AG04450 (cell line): ENCODE measurements around the gene HEY2. TPM values are rescaled to one million over a fixed set of nuclear protein-coding genes. Genes with fewer than 3 reads are reported as not detected.
A peak's percentile ranks its signal among the peaks of the same experiment; 100 is the strongest.

ENCODE experiments used
- CTCF ChIA-PET: fragments of 300-600, 350-600 bp; formaldehyde crosslinking; extraction: SDS; loops from one replicate; lab custom pipeline; 2022; ENCODE audit warnings: antibody characterized with exemption, inconsistent platforms; lab: Charles Lee
- POLR2A ChIA-PET: fragments of 350-600 bp; formaldehyde crosslinking; extraction: SDS; loops from one replicate; lab custom pipeline; 2021; ENCODE audit warnings: antibody characterized with exemption, inconsistent platforms; lab: Yijun Ruan, JAX
- DNase-seq: peaks from one replicate; pipeline ENCODE4 v3.0.0-alpha.2; 2011; ENCODE audit warnings: low read depth, low spot score
- H3K27ac ChIP-seq: one replicate; pipeline ENCODE4 v1.5.1; 2012; ENCODE audit warnings: low read depth, low read length, control low read depth
- H3K27me3 ChIP-seq: one replicate; pipeline ENCODE4 v1.6.0; 2012; ENCODE audit warnings: low read length; ENCODE audit not compliant: control insufficient read depth, insufficient read depth
- H3K4me3 ChIP-seq: 2 replicates; pipeline ENCODE4 v1.5.1; 2011; ENCODE audit warnings: mild to moderate bottlenecking, low read depth, low read length, control low read depth
- H3K9me3 ChIP-seq: 2 replicates; pipeline ENCODE4 v1.5.1; 2012; ENCODE audit warnings: low read length; ENCODE audit not compliant: control insufficient read depth, insufficient read depth
- CTCF ChIP-seq: IDR thresholded peaks from 2 replicates; pipeline ENCODE4 v1.5.1; 2011; ENCODE audit warnings: low read depth, low read length, control low read depth, inconsistent platforms
- polyA plus RNA-seq: library from polyadenylated mRNA; depleted of rRNA; stranded (reverse); fragments of >200 nt; gene quantifications from 2 replicates; pipeline ENCODE4 v1.2.3, GENCODE V29; 2011

The HEY2 gene
- polyA plus RNA-seq, 1 experiment, result not detected

DNA sequence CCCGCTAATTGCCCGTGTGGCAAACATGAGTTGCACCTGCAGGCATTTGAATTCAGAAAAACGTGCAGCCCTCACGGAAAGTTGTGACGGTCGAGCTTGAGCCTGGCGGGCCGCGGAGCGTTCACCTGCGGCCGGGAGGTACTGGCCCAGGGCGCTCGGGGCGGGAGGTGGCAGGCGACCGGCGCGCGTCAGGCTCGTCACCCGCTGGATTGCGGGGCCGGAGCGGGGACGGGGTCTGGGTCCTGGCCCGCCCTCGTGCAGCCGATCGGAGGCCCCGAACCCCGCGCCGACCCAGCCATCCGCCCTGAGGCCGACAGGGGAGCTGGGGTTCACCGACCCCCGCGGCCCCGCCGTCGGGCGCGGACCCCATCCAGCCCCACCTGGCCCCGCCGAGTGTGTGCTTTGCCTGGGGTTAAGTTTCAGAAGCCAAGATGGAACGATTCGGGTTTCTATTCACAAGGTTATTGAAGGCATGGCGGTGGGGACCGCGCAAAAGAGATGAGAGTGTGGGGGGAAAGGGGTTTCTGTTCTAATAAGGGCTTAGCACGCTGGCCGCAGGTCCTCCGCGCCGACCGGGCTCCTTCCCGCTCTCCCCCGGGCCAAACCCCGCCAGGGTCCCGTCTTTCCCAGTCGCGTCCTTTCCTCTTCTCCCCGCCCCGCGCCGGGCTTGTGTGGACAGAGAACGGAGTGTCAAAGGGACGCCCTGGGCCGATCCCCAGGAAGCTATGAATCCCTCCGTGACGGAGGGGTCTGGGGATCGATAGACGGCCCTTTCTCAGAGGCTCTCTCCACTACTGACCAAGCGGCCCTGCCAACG lies 1.6 kb upstream of the HEY2 start:
- POLR2A ChIA-PET, result no interaction called here
- Histone ChIP-seq H3K27ac (no peak overlapping the region), H3K9me3 (no peaks in the 10 kb centered on the region; the same call in 1 of the 2 replicates), H3K4me3 (peak overlapping the region; percentile 8), H3K27me3 (peaks cover 55% of the 10 kb centered on the region)
- CTCF ChIA-PET, result no interaction called here
- no peak for TF ChIP-seq CTCF
- DNase-seq, result no peak

GRCh38 chr6:125748406-125749172 lies 843 bp upstream of the HEY2 start:
- CTCF ChIA-PET, result no interaction called here
- no peak for DNase-seq
- Histone ChIP-seq H3K27ac (no peak overlapping the region), H3K4me3 (peak overlapping the region; percentile 62), H3K27me3 (peaks cover 54% of the 10 kb centered on the region), H3K9me3 (no peaks in the 10 kb centered on the region; the same call in 1 of the 2 replicates)
- POLR2A ChIA-PET, result no interaction called here
- TF ChIP-seq CTCF, result no peak

GRCh38 chr6:125749865-125750691 lies 646 bp downstream of the HEY2 start:
- POLR2A ChIA-PET, result no interaction called here
- CTCF ChIA-PET, result interaction anchor here (1.1 to 2.6 kb wide), 3 partner anchors 10 to 439 kb away, joined by 3 to 27 read pairs (median 17); no protein-coding TSS in a partner anchor
- Histone ChIP-seq H3K4me3 (peak overlapping the region; percentile 59), H3K27me3 (peaks cover 54% of the 10 kb centered on the region), H3K9me3 (no peaks in the 10 kb centered on the region; the same call in 1 of the 2 replicates), H3K27ac (no peak overlapping the region)
- no peak for TF ChIP-seq CTCF
- DNase-seq, result no peak

GRCh38 chr6:125750692-125751333 lies 1.4 kb downstream of the HEY2 start:
- Histone ChIP-seq H3K27ac (no peak overlapping the region), H3K27me3 (peaks cover 52% of the 10 kb centered on the region), H3K9me3 (no peaks in the 10 kb centered on the region; the same call in 1 of the 2 replicates), H3K4me3 (no peak overlapping the region)
- CTCF ChIA-PET, result interaction anchor here (1.1 to 2.6 kb wide), 5 partner anchors 9 to 439 kb away, joined by 3 to 27 read pairs (median 6); no protein-coding TSS in a partner anchor
- TF ChIP-seq CTCF, result no peak
- POLR2A ChIA-PET, result no interaction called here
- DNase-seq, result no peak
